Measurements from ENCODE around the gene TLE2. TPM values are rescaled to one million over a fixed set of nuclear protein-coding genes. Genes with fewer than 3 reads are reported as not detected.

The TLE2 gene
- polyA plus RNA-seq, 2 of the 4 experiments (the other 2 are of a cell fraction): 2.1 to 2.6 TPM

DNA sequence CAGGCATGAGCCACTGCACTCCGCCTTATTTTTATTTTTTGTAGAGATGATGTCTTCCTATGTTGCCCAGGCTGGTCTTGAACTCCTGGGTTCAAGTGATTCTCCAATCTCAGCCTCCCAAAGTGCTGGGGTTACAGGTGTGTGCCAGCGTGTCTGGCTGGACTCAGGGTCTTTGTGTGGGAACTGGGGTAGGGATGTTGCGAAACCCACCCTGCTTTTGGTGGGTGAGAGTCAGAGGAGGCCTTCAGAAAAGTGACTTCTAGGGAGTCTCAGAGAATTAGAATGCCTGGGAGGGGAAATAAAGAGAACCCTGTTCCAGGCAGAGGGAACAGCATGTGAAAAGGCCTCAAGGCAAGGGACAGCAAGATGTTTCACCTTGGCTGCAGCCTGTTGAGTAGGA, 20.0 kb upstream of the TLE2 start:
- Histone ChIP-seq H3K9me3 (no peaks in the 10 kb centered on the region), H3K4me2 (no peak overlapping the region), H3K4me1 (peaks cover 21% of the 10 kb centered on the region), H3K27ac (no peak overlapping the region), H3K4me3 (no peak overlapping the region)
- no peak for ATAC-seq
- WGBS (ENCODE audit: missing lambda C conversion rate): 97% methylated on average over 3 of the region's 3 CpGs
- ChIA-PET POLR2A (no interaction called here), CTCF (no interaction called here)
- no peak for DNase-seq (ENCODE audit: low read depth in 1 of 2, low spot score in 1 of 2)
- no peak for FAIRE-seq
- TF ChIP-seq HDAC2 (IDR thresholded peaks at IDR 0.05) (no peak), NPAS2 (CRISPR knock-in tag; IDR thresholded peaks at IDR 0.05; ENCODE audit: borderline replicate concordance) (no peak), CBX8 (IDR thresholded peaks at IDR 0.05) (no peak), CEBPB (IDR thresholded peaks at IDR 0.05) (0 out of 4 replicates have a peak, but pooled peaks of 1 of the 2 experiments have one; percentile 19), FOSL2 (IDR thresholded peaks at IDR 0.05) (no peak), FOSL2 (CRISPR knock-in tag; IDR thresholded peaks at IDR 0.05) (no peak), ZSCAN20 (CRISPR knock-in tag; IDR thresholded peaks at IDR 0.05) (no peak)
- TF ChIP-seq, protein P1, sequence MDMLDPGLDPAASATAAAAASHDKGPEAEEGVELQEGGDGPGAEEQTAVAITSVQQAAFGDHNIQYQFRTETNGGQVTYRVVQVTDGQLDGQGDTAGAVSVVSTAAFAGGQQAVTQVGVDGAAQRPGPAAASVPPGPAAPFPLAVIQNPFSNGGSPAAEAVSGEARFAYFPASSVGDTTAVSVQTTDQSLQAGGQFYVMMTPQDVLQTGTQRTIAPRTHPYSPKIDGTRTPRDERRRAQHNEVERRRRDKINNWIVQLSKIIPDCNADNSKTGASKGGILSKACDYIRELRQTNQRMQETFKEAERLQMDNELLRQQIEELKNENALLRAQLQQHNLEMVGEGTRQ (IDR thresholded peaks at IDR 0.05): no peak

DNA sequence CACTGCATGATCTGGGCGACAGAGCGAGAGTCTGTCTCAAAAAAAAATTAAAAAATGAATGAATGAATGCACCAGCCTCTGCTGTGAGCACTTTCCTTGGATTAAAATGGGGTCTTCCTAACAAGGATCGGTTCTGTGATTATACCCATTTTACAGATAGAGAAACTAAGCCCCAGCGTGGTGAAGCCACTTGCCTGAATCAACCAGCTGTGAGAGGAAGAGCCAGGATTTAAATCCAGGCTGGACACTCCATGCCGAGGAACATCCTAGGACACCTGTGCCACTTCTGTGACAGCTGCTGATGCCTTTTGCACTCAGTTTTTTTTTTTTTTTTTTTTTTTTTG, 19.1 kb upstream of the TLE2 start:
- H3K9me3 ChIP-seq: no peaks in the 10 kb centered on the region
- H3K4me1 ChIP-seq: peaks cover 11% of the 10 kb centered on the region
- POLR2A ChIA-PET: interaction anchor here (0.6 kb wide), 1 partner anchor 939 kb away, joined by 4 read pairs; no protein-coding TSS in a partner anchor
- CTCF ChIA-PET: interaction anchor here (0.9 to 1.5 kb wide), 2 partner anchors 61 to 114 kb away, joined by 3 to 4 read pairs; no protein-coding TSS in a partner anchor
- peak overlapping the region; percentile 18 to 79; a peak in 3 of 6 replicates for H3K27ac ChIP-seq
- TF ChIP-seq, protein P2, sequence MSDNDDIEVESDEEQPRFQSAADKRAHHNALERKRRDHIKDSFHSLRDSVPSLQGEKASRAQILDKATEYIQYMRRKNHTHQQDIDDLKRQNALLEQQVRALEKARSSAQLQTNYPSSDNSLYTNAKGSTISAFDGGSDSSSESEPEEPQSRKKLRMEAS (IDR thresholded peaks at IDR 0.05): no peak
- peak overlapping the region; percentile 39; the same call in 2 of the 3 replicates for H3K4me3 ChIP-seq
- peak overlapping the region; percentile 81 for H3K4me2 ChIP-seq
- DNase-seq (ENCODE audit: low read depth in 1 of 2, low spot score in 1 of 2): no peak
- 86% methylated on average over 5 of the region's 5 CpGs for WGBS (ENCODE audit: missing lambda C conversion rate)
- FAIRE-seq: no peak
- no peak for ATAC-seq

DNA sequence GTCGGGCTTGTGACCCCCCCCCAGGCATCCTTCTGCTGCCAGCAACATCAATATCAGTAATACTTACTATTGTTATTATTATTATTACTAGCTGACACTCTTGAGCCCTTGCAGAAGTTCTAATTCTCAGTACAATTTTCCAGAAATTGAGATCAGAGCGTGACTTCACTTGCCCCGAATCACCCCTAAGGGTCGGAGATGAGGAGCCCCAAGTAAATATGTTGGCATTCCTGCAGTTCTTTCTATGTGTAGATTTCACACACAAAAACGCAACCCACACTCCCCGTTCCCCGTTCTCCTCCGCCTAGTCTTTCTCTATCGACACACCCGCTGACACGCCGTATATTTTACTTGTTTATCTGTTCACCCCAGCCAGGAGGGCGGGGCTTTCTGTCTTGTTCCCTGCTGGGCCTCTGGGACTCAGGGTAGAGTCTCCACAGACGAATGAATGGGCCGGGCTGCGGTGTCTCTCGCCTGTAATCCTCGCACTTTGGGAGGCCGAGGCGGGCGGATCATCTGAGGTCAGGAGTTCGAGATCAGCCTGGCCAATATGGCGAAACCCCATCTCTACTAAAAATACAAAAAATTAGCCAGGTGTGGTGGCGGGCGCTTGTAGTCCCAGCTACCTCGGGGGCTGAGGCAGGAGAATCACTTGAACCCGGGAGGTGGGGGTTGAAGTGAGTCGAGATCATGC, 18.6 kb upstream of the TLE2 start:
- TF ChIP-seq SREBF2 (IDR thresholded peaks at IDR 0.05): no peak
- TF ChIP-seq POLR2A (IDR thresholded peaks at IDR 0.05; ENCODE audit: low read length): no peak
- no peak for TF ChIP-seq PHF8 (IDR thresholded peaks at IDR 0.05; ENCODE audit: borderline replicate concordance, low read depth)
- no peak; a peak in 1 of 4 replicates for TF ChIP-seq CEBPB (IDR thresholded peaks at IDR 0.05)
- TF ChIP-seq FOSL2 (IDR thresholded peaks at IDR 0.05): no peak
- TF ChIP-seq FOSL2 (CRISPR knock-in tag; IDR thresholded peaks at IDR 0.05): no peak
- no peak for TF ChIP-seq CHD2 (IDR thresholded peaks at IDR 0.05; ENCODE audit: low read length, partially characterized antibody)
- no peak for TF ChIP-seq EHF (CRISPR knock-in tag; IDR thresholded peaks at IDR 0.05)
- TF ChIP-seq, protein P3, sequence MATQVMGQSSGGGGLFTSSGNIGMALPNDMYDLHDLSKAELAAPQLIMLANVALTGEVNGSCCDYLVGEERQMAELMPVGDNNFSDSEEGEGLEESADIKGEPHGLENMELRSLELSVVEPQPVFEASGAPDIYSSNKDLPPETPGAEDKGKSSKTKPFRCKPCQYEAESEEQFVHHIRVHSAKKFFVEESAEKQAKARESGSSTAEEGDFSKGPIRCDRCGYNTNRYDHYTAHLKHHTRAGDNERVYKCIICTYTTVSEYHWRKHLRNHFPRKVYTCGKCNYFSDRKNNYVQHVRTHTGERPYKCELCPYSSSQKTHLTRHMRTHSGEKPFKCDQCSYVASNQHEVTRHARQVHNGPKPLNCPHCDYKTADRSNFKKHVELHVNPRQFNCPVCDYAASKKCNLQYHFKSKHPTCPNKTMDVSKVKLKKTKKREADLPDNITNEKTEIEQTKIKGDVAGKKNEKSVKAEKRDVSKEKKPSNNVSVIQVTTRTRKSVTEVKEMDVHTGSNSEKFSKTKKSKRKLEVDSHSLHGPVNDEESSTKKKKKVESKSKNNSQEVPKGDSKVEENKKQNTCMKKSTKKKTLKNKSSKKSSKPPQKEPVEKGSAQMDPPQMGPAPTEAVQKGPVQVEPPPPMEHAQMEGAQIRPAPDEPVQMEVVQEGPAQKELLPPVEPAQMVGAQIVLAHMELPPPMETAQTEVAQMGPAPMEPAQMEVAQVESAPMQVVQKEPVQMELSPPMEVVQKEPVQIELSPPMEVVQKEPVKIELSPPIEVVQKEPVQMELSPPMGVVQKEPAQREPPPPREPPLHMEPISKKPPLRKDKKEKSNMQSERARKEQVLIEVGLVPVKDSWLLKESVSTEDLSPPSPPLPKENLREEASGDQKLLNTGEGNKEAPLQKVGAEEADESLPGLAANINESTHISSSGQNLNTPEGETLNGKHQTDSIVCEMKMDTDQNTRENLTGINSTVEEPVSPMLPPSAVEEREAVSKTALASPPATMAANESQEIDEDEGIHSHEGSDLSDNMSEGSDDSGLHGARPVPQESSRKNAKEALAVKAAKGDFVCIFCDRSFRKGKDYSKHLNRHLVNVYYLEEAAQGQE (IDR thresholded peaks at IDR 0.05): no peak
- TF ChIP-seq MAZ (IDR thresholded peaks at IDR 0.05; ENCODE audit: borderline replicate concordance, low read depth, low read length): no peak
- no peak for TF ChIP-seq RAD21 (conservative IDR thresholded peaks at IDR 0.05 in 1 of 2, IDR thresholded peaks at IDR 0.05 in 1 of 2)
- no peak for TF ChIP-seq ESRRA (IDR thresholded peaks at IDR 0.05; ENCODE audit: borderline replicate concordance, low read length)
- TF ChIP-seq TP53 (CRISPR knock-in tag; IDR thresholded peaks at IDR 0.05): no peak
- TF ChIP-seq JUNB (IDR thresholded peaks at IDR 0.05): no peak
- TF ChIP-seq HEYL (CRISPR knock-in tag; IDR thresholded peaks at IDR 0.05): no peak
- no peak for TF ChIP-seq JUN (IDR thresholded peaks at IDR 0.05)
- no peak for TF ChIP-seq ZNF302 (CRISPR knock-in tag; IDR thresholded peaks at IDR 0.05)
- TF ChIP-seq RARB (CRISPR knock-in tag; IDR thresholded peaks at IDR 0.05): no peak
- TF ChIP-seq CBX8 (IDR thresholded peaks at IDR 0.05): no peak
- no peak for FAIRE-seq
- H3K27ac ChIP-seq: peak overlapping the region; percentile 49 to 79; a peak in 4 of 6 replicates
- WGBS (ENCODE audit: missing lambda C conversion rate): 16% methylated on average over 27 of the region's 28 CpGs
- peak; percentile 52 to 77 for DNase-seq (ENCODE audit: low read depth in 1 of 2, low spot score in 1 of 2)
- H3K4me3 ChIP-seq: peak overlapping the region; percentile 39
- POLR2A ChIA-PET: no interaction called here
- H3K4me2 ChIP-seq: peak overlapping the region; percentile 81
- no peaks in the 10 kb centered on the region for H3K9me3 ChIP-seq
- CTCF ChIA-PET: interaction anchor here (0.9 to 1.5 kb wide), 2 partner anchors 61 to 115 kb away, joined by 3 to 4 read pairs; no protein-coding TSS in a partner anchor
- H3K4me1 ChIP-seq: peaks cover 9% of the 10 kb centered on the region; the same call in 2 of the 3 replicates
- peak; percentile 65 to 85; a peak in 5 of 6 replicates for ATAC-seq

All from A549 (cell line).